ENCODE data around the gene KIRREL3.
A peak's percentile ranks its signal among the peaks of the same experiment; 100 is the strongest.

Gene KIRREL3

DNA sequence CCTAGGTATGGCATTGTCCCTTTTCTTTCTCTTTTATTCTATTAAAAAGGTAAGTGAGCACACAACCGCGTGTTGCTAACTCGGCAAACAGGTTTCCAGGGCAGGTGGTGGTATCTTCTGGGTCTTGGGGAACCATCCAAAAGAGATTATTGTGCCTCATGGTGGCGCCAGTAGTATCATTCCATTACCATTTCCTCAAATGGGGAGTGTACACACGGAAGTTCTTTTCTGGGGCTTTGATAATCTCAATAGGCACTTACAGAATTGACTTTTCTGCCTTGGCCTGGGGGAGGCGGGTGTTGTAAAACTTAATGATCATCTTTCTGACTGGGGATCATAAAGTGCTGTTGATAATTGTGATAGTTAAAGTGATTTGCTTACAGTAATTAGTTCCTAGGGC, 234.1 kb downstream of the KIRREL3 start:
- peak; percentile 55 for DNase-seq

DNA sequence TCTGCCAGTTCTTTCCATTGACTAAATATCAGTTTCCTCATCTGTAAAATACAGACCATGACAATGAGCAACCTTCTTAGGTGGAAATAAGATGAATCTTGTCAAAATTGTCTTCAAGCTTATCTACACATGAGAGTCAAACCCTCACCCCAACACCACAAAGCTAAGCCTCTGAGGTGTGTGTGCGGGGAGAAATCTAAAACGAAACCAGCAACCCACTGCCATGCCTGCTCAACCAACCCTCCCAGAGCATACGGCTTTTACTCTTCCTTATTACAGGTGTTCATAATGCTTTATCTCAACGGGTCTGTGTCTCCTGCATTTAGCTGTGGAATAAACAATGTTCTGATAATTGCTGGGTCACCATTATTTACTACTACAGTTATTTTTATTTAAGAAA, 235.4 kb downstream of the KIRREL3 start:
- DNase-seq = no peak

DNA sequence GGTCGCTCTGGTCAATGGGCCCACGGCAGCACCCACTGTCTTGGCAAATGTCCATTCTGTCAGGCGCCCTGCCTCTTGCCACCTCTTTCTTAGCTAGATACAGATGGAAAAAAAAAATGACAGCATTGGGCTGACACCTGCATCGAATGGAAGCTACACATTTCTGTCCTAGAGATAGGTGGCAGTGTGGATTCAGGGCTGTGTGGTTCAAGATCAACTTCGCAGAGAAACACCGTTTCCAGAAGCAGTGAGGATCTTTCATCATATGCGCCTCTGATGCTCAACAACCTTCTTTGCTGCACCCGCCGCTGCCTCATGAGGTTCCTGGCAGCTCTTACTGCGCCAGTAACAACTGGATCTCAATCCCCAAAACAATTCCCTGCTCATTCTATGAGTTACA, 236.3 kb downstream of the KIRREL3 start:
- peak; percentile 22 for DNase-seq

DNA sequence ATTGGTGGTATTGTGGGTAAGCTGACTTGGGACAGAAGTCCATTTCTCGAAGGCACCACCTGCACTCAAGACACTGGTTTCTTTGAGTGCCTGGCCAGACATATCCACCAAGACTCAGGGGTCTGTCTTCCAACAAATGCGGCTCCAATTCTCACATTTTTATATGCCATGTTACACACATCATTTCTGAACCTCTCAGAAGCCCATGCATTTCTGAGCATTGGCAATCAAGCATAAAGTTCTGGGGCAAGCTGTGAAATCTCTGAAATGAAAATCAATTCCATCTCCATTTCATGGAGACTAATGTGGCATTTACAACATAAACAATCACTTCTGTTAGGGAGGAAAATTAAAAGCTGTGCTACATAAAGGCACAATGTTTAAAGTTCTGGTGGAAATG, 243.7 kb downstream of the KIRREL3 start:
- DNase-seq = no peak

DNA sequence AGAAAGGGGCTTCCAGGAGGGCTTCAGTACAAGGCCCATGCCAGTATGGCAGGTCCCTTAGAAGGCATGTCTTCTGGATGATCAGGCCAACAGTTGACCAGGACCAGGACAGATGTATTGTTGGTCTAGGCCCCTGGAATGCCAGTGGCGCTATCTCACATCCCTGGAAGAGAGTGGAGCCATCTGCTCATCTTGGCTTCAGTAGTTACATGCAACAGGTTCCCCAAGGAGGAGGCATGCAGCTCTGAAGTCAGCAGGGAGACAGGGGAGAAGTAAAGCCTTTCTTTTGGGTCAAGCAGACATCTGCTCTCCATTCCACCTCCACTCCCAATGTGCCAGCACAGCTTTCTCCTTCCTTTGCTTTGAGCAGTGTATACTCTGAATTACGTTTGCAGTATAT, 244.1 kb downstream of the KIRREL3 start:
- DNase-seq = no peak

DNA sequence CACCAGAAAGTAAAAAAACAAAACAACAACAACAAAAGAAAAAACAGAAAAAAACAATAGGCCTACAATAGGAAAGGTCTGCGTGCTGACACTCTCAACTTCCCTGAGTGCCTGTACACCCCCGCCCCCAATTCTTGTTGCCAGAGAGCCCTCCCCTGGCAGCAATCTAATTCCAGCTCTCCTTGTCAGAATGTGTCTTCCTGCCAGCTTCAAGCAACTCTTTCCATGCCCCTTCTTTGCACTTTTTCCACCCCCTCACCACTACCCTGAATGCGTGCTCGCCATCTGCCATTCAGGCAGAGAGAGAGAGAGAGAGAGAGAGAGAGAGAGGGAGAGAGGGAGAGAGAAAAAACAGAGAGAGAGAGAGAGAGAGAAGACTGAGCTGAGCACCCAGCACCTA, 245.0 kb downstream of the KIRREL3 start:
- DNase-seq = no peak

DNA sequence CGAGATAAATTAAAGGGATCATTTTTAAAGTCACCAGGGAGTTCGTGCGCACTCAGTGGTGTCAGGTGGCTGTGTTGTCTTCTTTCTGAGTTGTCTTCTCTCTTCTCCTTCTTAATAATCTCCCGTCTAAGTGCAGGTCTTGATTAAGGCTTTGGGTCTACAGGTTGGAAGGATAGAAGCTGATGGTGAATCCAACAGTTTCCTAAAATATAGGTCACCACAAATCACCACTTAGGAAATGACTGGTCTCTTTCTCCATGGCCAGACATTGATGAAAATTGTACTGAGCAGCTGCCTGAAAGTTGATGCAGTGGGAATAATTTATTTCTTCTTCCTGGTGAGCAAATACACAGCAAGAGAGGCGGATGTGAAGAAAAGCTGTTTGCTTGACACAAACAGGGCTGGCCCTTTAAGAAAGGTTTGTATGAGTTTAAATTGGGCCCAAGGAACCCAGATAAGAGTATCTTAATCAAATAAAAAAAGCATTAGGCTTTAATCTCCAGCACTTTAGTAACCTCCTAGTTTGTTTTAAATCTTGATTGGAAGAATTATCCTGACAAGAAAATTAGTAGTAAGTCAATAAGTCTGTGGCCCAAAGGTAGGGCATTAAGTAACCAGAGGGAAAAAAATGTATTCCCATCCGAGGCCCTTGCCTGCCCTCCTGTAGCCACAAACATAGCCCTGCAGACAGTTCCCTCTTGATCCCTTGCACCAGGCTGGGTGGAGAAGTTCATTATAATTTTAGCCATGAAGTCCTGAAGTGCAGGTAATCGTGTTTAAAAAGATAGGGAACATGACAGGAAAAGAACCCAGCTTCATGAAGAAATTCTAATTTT, 245.8 kb downstream of the KIRREL3 start:
- peak; percentile 23 for DNase-seq

DNA sequence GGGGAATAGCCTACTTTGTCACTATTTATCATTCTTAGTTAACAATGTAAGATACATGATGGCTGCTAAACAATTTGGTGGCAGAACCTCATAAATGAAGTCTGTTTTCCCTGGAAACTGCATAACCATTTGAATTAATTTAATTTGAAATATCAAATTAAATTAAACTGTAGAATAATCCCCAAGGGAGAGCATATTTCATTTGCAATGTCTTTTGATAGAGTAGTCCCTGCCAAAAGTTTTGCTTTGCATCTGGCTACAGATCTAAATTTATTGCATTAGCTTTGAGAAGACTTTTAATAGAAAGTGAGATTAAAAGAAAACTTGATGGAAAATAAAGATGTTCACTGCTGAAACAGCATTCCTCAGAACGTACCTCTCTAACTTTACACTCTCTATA, 246.6 kb downstream of the KIRREL3 start:
- DNase-seq = no peak

DNA sequence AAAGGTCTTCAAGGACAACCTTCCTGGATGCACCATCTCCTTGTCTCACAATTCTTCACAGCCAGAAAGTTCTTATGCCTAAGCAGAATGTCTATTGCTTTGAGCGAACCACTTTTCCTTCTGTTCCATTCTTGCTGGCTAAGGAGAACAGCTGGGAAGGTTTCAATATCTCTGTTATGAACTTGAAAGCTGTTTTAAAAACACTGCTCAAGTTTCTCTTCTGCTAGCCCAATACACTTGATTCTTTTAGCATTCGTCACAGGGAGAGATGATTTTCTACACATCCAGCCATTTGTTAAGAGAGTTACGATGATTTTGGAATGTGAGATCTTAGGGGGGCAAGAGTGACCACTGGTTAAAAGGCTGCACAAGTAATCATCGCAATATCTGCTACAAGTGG, 249.3 kb downstream of the KIRREL3 start:
- DNase-seq = no peak

DNA sequence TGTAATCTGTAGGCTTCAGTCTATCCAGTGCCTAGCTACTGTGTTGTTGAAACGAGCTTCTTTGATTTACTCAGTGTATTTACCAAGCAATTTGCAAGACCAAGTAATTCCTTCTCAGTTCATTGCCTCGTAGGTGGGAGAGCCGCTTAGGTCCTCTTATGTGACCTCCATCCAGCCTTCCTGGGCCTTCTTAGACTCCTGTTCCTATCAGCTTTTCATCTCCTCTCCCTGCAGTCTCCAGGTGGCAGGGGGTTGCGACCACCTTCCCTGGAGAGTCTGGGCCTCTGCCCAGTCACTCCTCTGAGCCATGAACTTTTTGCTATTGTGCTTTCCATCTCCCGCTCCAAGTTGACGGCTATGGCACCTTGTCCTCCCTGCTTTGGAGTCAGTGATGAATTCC, 251.8 kb downstream of the KIRREL3 start:
- no peak for DNase-seq

DNA sequence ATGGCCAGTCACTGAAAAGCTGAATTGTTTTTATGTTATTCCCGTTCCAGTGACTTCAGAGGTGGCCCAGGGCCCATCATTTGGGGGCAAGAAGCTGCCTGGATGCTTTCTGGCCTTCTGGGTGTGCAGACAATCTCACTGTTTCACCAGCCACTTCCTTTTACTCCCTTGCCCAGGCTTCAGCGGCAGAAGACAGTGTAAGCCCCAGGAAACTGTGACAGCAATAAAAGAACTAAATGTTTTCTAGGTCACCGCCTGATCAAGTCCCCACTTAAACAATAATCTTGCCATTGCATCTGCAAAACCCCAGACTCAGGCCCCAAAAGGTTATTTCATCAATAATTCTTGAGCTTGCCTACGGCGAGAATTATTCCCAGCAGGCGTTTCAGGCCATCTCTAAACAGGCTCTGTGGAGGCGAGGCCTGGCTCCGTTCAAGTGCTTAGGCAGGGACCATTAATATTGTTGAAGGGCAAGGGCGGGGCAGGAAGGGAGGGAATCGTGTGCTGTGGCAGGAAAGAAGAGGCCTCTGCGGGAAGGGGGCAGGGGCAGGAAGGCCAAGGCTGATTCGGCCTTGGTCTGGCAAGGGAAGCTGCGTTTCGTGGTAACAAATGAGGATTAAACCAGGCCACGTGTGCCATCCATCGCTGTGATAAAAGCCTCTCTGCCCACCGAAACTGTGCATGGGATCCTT, 252.3 kb downstream of the KIRREL3 start:
- peak; percentile 93 for DNase-seq

DNA sequence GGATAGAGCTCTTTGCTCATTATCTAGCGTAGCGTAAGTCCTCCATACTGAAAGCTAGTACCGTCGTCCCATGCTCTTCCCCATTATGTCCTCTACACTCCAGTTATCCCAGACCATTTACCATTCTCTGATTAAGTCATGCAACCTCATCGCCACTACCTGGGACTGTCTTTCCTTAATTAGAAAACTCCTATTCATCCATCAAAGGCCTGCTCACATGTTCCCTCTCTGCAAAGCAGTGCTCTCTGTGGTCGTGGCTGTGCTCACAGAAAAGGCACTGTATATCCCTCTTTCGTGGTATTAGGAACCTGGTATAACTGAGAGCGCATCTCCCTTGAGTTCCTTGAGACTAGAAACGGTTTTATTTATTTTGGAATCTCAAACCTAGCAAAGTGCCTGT, 253.3 kb downstream of the KIRREL3 start:
- no peak for DNase-seq

DNA sequence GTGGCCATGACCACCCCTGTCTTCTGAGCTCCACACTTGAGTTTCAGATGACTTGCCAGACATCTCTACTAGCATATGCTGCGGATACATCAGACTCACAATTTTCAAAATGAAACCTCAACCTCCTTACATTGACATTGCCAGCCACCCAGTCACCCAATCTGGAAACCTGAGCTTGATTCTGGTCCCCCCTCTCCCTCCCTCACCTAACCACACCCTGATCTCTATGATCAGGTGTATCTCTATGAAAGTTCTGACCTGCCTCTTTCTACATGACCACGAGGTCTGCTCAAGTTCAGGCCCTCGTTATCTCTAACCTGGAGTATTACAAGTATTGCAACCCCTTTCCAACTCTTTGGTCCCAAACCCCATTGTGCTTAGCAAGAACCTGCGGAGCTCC, 254.1 kb downstream of the KIRREL3 start:
- no peak for DNase-seq

DNA sequence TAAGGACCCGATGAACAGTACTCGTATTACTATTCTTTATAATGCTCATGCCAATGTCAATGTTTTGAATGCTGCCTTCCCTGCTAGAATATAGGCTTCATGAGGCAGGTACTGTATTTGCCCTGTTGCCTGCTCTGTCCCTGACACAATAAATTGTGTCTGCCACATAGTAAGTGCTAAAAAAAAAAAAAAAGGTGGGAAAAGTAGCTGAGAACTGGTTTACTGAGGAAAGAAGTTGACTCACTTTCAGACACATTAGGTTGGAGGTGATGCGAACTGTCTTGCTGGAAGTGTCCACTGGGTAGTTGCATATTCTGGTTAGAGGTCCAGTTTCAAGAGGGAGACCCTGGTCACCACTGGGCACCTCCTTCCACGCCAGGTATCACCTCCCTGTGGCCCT, 255.9 kb downstream of the KIRREL3 start:
- DNase-seq = no peak

DNA sequence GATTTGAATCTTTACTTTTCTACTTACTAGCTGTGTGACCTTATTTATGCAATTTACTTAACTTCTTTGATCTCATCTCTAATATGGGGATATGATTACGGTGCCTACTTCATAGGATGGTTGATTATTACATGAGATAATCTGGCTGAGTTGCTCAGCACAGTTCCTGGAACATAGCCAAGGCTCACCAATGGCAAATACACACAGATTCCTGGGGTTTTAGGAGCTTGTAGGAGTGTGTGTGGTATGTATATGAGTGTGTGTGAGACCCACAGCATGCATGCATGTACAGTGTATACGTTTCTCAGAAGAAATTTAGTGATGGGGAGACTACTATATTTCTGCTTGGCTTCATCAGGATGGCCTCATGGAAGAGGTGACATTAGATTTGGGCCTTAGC, 256.9 kb downstream of the KIRREL3 start:
- DNase-seq = no peak

DNA sequence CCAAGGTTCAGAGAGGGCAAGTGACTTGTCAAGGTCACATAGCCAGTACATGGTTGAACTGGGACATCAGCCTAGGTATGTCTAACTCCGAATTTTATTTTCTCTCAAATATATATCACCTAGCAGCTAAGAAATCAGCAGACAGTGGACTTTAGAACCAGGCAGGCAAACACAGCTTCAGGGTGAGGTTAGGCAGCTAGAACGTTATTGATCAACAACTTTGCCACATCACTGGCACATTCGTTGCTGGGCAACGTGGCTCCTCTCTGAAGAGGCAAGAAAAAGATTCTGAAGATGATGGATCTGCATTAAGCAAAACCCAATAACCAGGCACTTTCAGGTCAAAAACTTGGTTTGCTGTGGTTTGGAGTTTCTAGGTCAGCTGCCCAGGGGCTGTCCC, 258.0 kb downstream of the KIRREL3 start:
- DNase-seq = no peak

DNA sequence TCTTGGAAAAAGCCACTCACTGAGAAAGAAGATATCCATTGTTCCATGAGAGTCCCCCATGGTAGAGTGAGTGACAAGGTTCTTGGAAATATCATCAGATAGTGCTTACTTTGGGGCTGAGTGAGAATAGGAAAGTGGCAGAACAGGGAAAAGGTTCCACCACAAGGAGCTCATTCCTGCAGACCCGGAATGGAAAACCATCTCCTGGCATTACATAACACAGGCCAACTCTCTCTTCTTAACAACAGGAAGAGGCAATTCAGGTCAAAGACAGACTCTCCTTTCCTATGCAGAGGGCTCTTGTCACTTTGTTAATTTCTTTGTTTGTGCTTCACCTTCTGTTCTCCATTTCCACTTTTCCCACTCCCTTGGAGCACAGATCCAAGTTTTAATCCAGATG, 259.7 kb downstream of the KIRREL3 start:
- DNase-seq = no peak

DNA sequence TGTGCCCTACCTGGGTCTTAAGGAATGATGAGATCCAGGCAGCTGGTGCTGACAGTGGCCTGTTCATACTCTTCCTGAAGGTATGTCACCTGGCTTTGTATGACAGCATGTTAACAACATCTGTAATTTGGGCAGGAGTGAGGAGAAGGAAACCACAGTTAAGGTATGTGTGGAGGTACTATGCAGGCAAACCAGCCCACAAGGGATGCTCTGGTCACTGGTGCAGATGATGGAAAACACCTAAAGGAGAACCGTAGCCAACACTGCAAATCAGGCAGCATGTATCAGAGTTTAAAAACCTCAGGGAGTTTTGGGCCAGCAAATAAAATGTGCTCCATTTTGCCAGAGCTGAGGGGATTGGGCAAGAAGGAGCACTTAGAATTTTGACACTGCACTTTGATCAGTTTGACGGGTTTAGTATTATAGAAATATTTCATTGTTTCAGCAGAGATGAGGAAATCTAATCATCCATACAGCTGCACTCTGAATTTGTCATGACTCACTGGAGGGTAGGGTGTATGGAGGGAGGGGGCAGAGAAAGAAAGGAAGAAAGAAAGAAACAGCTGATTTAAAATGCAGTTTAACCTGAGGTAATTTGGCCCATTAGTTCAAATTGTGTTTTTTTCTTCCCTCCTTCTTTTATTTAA, 260.9 kb downstream of the KIRREL3 start:
- no peak for DNase-seq

DNA sequence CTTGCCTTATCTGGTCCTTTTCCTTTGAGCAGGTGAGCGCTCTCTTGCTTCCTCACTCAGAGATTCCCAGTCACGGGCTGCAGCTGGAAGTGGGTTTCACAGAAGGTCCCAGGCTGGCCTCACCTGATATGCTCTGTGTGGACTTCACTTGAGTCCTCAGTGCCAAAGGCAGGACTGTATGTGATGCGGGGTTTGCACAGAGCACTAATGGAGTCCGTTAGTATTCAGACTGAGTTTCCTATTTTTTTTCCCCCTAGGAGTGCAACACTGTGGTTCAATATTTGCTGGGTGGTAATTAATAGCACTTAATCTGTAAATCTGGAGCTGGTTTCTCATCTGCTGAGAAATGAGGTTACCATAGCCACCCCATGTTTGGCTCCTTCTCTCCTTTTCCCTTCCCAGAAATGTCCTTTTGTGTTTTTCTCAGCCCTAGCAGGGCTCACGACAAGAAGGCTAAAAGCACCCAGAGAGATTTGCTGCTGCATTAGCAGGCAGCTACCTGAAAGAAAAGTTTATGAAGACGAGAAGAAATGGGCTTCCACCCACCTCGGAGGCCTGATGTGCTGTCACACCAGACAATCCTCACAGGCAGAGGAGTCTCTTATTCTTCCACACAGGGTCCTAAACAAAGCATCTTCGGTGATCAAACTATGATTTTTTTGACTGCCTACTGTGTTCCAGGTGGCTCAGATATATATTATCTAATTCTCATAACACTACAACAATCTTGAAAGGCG, 262.1 kb downstream of the KIRREL3 start:
- no peak for DNase-seq

DNA sequence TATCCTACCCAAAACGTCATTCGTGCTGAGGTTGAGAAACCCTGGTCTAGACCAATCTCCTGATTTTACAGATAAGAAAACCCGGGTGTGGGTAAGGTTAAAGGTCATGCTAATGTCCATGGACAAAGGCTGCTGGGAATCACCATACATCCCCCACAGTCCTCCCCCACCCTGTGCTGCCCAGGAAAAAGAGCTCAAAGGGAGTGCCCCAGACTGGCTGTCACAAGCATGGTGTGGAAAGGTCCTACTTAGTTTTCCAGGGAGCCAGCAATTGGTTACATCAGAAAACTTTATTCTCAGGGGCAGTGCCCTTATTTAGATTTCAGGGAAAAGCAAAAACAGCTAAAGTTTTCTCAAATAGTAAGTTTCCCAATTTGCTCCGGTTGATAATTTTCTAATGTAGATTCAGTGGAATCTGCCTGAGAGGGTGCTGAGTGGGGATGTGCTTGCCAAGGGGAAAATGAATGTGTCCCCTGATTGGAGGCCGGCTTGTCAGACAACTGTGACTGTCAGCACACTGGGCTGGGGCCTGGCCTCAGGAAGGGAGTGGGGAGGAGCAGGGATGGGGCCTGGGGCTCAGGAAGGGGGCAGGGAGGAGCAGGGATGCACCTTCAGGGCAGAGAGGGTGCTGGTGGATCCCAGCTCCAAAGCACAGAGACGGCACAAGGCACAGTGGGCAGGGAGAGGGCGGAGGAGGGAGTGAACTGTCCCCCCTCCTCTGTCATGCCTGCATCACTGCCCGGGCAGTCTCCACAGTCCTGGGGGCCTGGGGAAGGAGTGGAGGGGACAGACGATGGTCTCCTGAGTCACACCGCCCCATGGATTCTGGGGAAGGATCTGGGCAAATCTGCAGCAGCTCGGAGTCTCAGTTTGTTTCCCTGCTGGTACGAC, 263.6 kb downstream of the KIRREL3 start:
- no peak for DNase-seq

DNA sequence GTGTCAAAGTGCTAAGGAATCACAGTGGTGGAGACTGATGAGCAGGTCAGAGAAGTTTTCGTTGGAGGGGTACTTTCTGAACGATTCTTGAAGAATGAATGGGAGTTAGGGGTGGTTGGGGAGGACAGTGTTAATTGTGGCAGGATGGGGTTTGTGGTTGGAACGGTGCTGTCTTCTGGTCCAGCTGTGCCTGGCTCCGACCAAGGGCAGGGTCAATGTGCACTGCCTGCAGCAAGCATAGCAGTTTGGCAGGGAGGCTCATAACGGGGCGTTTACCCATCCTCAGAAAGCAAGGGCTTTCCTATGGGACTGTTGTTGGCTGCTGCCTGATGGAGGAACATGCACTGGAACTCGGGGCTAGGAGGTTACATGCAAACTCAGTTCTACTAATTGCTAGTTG, 265.8 kb downstream of the KIRREL3 start:
- DNase-seq = no peak

DNA sequence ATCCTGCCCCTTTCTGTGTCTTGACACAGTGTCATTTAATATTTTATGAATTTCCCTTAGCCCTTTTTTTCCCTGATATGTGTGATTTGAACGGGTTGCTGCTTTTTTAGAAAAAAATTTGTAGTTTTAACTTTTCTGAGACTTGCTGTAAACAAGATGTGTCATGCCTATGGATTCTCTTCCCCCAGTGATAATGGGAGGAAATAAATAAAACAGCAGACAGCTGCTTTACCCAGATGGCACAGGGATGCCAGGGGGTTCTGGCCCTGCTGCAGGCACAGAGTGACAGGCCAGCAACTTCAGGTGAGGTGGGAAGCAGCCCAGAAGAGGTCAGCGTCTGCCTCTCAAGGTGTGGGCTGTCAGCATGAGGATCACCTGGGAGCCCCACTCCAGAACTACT, 266.9 kb downstream of the KIRREL3 start:
- DNase-seq = no peak
